GM12872 (cell line): ENCODE data around the gene CHMP5.

ENCODE experiments used
- TF ChIP-seq, protein P1 (sequence below): IDR thresholded peaks from 3 replicates; pipeline ENCODE4 v1.5.1; 2011; ENCODE audit warnings: low read depth, mild to moderate bottlenecking, low read length, moderate library complexity; ENCODE audit not compliant: insufficient read depth

Gene CHMP5

DNA sequence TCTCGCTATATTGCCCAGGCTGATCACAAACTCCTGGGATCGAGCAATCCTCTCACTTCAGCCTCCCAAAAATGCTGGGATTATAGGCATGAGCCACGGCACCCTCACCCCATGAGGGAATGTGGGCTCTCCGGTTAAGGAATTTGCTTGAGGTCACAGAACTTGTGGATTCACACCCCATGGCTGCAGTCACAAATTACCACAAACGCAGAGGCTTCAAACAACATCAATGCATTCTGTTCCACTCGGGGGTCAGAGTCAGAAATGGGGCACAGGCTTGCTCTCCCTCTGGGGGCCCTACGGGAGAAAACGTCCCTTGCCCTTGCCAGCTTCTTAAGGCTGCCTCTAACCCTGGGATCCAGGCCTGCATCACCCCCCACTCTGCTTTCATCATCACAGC is 37.1 kb upstream of the CHMP5 start:
- TF ChIP-seq, protein P1, sequence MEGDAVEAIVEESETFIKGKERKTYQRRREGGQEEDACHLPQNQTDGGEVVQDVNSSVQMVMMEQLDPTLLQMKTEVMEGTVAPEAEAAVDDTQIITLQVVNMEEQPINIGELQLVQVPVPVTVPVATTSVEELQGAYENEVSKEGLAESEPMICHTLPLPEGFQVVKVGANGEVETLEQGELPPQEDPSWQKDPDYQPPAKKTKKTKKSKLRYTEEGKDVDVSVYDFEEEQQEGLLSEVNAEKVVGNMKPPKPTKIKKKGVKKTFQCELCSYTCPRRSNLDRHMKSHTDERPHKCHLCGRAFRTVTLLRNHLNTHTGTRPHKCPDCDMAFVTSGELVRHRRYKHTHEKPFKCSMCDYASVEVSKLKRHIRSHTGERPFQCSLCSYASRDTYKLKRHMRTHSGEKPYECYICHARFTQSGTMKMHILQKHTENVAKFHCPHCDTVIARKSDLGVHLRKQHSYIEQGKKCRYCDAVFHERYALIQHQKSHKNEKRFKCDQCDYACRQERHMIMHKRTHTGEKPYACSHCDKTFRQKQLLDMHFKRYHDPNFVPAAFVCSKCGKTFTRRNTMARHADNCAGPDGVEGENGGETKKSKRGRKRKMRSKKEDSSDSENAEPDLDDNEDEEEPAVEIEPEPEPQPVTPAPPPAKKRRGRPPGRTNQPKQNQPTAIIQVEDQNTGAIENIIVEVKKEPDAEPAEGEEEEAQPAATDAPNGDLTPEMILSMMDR = no peak

DNA sequence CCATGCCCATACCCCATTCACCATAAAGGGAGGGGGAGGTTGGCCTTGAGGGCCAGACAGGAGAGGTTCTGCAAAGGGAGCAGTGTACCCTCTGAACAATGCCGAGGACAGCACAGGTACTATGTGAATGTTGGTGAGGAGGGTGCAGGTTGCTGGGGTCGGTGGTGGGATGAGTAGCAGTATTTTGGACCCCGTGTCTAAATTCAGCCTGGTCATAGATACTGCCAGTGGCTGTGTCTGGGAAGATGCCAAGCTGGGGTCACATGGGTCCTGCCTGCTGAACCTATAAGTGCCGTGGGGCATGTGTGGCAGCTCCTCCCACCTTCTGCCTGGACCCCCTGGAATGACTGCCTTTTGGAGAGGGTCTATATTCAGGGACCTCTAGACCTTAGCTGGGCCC is 36.2 kb upstream of the CHMP5 start:
- TF ChIP-seq, protein P1 = no peak

DNA sequence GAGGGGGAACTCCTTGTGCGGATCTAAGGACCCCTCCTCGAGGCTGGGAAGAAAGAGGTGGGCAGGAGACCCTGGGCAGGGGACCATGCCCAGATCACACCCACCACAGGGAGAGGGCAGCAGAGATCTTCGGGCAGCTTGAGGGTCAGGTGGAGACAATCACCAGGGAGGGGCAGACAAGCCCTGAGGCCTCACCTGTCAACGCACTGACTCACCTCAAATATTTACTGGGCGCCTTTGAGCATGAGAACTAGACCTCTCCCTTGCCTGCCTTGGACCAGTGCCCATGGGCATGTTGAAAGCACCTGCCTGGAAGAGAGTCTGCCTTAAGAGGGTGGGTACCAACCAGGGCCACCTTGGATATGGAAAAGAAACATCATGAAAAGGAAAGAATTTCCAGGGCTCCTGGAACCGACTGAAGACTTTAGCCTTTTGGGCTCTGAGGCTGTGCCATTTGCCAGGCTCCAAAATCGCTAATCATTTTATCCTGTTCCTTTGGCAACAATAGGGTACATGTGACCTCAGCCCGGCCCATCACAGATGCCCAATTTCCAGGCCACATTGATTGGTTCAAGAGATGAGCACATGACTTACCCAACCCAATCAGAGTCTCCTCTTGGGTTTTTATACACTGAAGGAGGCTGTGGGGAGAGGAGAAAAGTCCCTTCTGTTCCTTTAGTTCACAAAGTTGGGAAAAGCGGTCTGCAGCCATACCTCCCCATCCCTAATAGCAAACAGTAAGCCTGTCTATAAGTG is 35.3 kb upstream of the CHMP5 start:
- TF ChIP-seq, protein P1 = 0 out of 3 replicates have a peak, but pooled peaks have one; percentile 25

DNA sequence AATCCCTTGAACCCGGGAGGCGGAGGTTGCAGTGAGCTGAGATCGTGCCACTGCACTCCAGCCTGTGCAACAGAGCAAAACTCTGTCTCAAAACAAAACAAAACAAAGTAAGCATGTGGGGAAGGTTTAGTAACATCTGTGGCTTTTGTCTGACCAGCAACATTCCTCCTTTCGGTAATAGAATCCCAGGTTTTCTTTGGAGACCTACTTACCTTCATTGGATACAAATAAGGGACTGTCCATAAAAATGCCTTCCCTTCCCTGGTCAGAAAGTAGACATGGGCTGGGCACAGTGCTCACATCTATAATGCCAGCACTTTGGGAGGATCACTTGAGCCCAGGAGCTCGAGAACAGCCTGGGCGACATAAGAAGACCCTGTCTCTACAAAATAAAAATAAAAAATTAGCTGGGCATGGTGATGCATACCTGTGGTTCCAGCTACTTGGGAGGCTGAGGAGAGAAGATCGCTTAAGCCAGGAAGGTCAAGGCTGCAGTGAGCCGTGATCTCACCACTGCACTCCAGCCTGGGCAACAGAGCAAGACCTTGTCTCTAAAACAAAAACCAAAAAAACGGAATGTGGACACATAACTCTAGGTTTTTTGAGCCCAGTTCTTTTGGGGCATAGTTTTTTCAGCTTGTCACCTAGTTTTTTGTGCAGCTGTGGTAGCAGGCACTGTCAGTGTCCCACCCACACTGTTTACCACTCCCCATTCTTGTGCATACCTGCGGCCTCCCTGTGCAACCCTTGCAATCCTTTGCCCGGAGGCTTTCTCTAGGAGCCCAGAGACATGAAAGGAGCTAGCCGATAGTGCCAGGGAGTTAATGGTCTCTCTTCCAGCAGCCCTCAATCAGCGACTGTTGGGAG is 33.9 kb upstream of the CHMP5 start:
- TF ChIP-seq, protein P1 = no peak

DNA sequence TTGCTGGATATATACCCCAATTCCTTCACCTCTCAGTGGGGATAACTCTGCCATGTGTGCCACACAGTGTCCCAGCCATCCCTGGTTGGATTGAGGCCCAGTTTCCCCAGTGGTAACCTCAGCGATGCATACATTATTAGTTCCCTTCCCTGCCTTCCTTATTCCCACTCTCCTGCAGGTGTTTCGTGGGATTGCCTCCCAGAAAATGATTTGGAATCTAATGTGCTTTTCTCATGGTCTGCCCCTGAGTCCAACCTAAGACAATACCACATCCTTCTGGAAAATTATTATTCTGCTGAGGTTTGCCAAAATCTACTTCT is 33.3 kb upstream of the CHMP5 start:
- TF ChIP-seq, protein P1 = no peak

DNA sequence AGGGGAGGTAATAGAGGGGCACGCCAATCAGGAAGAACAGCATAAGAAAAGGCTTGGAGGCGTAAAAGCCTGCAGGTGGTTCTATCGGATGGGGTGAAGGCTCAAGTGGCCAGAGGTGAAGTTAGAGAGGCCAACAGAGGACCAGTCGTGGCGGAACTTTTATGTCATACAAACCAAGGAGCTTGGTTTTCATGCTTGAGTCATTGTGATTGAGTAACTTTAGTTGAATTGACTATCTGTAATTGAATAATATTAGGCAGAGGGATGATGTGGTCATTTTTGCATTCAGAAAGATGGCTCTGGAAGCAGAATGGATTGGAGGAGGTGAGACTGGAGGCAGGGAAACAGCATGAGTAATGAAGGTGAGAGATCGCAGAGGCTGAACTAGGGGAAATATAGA is 32.0 kb upstream of the CHMP5 start:
- TF ChIP-seq, protein P1 = no peak

DNA sequence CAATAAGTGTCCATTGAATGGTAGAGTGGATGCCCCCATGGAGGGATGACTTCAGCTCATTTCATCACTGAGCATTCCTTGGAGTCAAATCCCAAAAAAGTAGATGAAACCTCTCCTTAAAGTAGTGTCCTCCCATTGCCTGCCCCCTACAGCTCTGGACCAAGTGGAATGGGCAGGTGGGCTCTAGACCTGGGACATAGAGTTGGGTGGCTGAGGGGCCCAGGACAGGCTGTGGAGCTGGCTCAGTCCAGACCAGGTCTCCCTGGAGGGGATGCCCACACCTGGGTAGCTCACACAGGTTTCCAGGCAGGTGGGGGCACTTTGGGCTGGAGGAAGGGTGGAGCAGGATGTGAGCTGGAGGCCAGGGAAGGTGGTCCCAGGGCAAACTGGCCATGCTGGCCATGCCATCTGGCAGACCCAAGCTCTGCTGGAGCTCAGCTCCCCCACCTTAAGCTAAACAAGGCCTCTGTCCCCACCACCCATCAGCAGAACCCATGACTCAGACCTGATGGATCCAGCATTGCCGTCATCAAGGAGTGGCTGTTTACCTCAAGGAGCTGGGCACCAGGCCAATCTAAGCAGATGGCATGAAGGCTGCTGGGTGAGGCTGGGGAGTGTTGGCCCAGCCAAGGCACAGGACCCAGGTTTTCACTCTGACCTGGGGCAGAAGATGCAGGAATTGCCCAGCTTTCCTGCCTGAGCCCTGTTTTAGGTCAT is 31.1 kb upstream of the CHMP5 start:
- TF ChIP-seq, protein P1 = no peak
